ENCODE measurements around the gene C10orf90. TPM values are rescaled to one million over a fixed set of nuclear protein-coding genes. Genes with fewer than 3 reads are reported as not detected.

Gene C10orf90
- total RNA-seq, 4 donors from 2014 or later: 0.26 TPM; not detected in 3

- no peaks in the 10 kb centered on the region for H3K4me1 ChIP-seq
- peaks cover 0 to 22% (median 2%) of the 10 kb centered on the region in 4 donors for H3K27me3 ChIP-seq
- WGBS, 2 donors: 53 to 73% methylated on average over 2 to 5 of the region's 5 CpGs
- intact Hi-C loops (cut with DNase I): no loop called here
- DNase-seq: no peak
- H3K36me3 ChIP-seq: no peaks in the 10 kb centered on the region
- H3K9me3 ChIP-seq: no peaks in the 10 kb centered on the region
- H3K27ac ChIP-seq: no peak overlapping the region
- H3K4me3 ChIP-seq: no peak overlapping the region
- TF ChIP-seq POLR2A (IDR thresholded peaks at IDR 0.05): no peak
- TF ChIP-seq, protein P1, sequence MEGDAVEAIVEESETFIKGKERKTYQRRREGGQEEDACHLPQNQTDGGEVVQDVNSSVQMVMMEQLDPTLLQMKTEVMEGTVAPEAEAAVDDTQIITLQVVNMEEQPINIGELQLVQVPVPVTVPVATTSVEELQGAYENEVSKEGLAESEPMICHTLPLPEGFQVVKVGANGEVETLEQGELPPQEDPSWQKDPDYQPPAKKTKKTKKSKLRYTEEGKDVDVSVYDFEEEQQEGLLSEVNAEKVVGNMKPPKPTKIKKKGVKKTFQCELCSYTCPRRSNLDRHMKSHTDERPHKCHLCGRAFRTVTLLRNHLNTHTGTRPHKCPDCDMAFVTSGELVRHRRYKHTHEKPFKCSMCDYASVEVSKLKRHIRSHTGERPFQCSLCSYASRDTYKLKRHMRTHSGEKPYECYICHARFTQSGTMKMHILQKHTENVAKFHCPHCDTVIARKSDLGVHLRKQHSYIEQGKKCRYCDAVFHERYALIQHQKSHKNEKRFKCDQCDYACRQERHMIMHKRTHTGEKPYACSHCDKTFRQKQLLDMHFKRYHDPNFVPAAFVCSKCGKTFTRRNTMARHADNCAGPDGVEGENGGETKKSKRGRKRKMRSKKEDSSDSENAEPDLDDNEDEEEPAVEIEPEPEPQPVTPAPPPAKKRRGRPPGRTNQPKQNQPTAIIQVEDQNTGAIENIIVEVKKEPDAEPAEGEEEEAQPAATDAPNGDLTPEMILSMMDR (IDR thresholded peaks at IDR 0.05): no peak
These were observed 34.6 kb upstream of the C10orf90 start for GRCh38 chr10:126705131-126705530.

- H3K4me1 ChIP-seq: no peaks in the 10 kb centered on the region
- TF ChIP-seq, protein P1 (IDR thresholded peaks at IDR 0.05): no peak
- TF ChIP-seq POLR2A (IDR thresholded peaks at IDR 0.05): no peak
- H3K9me3 ChIP-seq: no peaks in the 10 kb centered on the region
- peaks cover 0 to 22% (median 2%) of the 10 kb centered on the region in 4 donors for H3K27me3 ChIP-seq
- no peak for DNase-seq
- H3K36me3 ChIP-seq: no peaks in the 10 kb centered on the region
- 33% methylated on average over 7 of the region's 7 CpGs for WGBS, 2 donors
- intact Hi-C loops (cut with DNase I): no loop called here
- no peak overlapping the region for H3K4me3 ChIP-seq
- no peak overlapping the region for H3K27ac ChIP-seq
These were observed 34.2 kb upstream of the C10orf90 start for GRCh38 chr10:126704649-126705048.

- WGBS, 2 donors: 69 to 80% methylated on average over 3 of the region's 3 CpGs
- Histone ChIP-seq H3K4me1 (no peaks in the 10 kb centered on the region), H3K27me3 (peaks cover 0 to 22% (median 2%) of the 10 kb centered on the region in 4 donors), H3K9me3 (no peaks in the 10 kb centered on the region), H3K27ac (no peak overlapping the region), H3K36me3 (no peaks in the 10 kb centered on the region), H3K4me3 (no peak overlapping the region)
- TF ChIP-seq, protein P1 (IDR thresholded peaks at IDR 0.05): no peak
- intact Hi-C loops (cut with DNase I): no loop called here
- no peak for DNase-seq
These were observed 31.7 kb upstream of the C10orf90 start for GRCh38 chr10:126702181-126702580.

DNA sequence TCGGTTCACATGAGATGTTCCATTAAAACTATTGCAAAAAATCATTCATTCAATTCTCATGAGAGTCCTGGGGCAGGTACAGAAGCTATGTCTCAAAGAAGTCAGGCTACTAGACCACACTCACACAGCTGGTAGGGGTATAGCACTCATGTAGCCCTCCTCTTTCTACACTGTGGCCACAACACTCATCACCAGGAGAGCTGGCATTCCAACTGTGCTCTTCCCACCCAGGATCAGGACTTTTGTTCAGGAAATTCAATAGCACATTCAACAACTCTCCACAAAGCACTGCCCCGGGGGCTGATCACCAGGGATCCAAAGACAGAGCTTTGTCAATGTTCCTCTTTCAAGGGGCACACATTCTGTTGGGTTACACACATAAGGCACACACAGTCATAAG lies 31.0 kb upstream of the C10orf90 start:
- Histone ChIP-seq H3K27ac (no peak overlapping the region), H3K4me1 (no peaks in the 10 kb centered on the region), H3K4me3 (no peak overlapping the region), H3K9me3 (no peaks in the 10 kb centered on the region), H3K27me3 (peaks cover 0 to 22% (median 2%) of the 10 kb centered on the region in 4 donors), H3K36me3 (no peaks in the 10 kb centered on the region)
- TF ChIP-seq POLR2A (IDR thresholded peaks at IDR 0.05): no peak
- TF ChIP-seq, protein P1 (IDR thresholded peaks at IDR 0.05): no peak
- WGBS, 2 donors: 50 to 51% methylated on average over 1 to 2 of the region's 2 CpGs
- DNase-seq: no peak
- intact Hi-C loops (cut with DNase I): no loop called here

GRCh38 chr10:126696684-126697083 lies 26.2 kb upstream of the C10orf90 start:
- Histone ChIP-seq H3K36me3 (no peaks in the 10 kb centered on the region), H3K4me1 (no peaks in the 10 kb centered on the region), H3K4me3 (no peak overlapping the region), H3K9me3 (peaks cover 0 to 6% (median 0%) of the 10 kb centered on the region in 3 donors), H3K27me3 (no peaks in the 10 kb centered on the region), H3K27ac (no peak overlapping the region)
- intact Hi-C loops (cut with DNase I): no loop called here
- TF ChIP-seq POLR2A (IDR thresholded peaks at IDR 0.05): no peak
- TF ChIP-seq, protein P1 (IDR thresholded peaks at IDR 0.05): no peak
- 30 to 36% methylated on average over 1 of the region's 1 CpG for WGBS, 2 donors
- no peak for DNase-seq

Measured in esophagus squamous epithelium (tissue), 5 donors.